Sigmoid colon (tissue), 4 donors: ENCODE data around the gene DVL3.

ENCODE experiments used
- CTCF ChIP-seq, 4 experiments: fragments of 450-650 bp in 3 of 4; fragments of 200-600 bp in 1 of 4; IDR thresholded peaks; one replicate each; pipeline ENCODE4 v1.5.1; 2016 to 2019; ENCODE audit warnings: antibody characterized with exemption in 4 of 4, mild to moderate bottlenecking in 3 of 4, moderate library complexity in 2 of 4
- EP300 ChIP-seq, 4 donors: sonication (generic); formaldehyde crosslinking; IDR thresholded peaks; one replicate each; pipeline ENCODE4 v1.6.1; 2017; ENCODE audit warnings: antibody characterized with exemption in 4 of 4

DNA sequence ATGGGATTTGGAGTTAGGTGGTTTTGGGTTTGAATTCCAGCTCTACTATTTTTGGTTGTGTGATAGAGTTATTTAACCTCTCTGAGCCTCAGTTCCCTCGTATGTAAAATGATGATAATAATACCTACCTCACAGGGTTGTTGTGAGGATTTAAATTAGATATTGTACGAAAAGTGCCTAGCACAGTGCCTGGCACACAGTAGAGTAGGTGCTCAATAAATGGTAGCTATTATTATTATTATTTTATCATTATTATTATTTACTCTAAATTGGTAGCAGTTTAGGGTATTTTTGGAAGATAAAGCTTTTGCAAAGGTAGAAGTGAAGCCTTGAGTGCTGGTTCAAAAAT, 18.2 kb downstream of the DVL3 start:
- TF ChIP-seq CTCF (IDR thresholded peaks at IDR 0.05) = no peak
- TF ChIP-seq EP300 (IDR thresholded peaks at IDR 0.05) = no peak
